Measurements from ENCODE around the gene A4GALT.
"Not testable (repeated sequence)": the region's sequence is repeated elsewhere in the genome, so short reads cannot be mapped to it uniquely, and the experiment has no call there.

A4GALT gene

DNA sequence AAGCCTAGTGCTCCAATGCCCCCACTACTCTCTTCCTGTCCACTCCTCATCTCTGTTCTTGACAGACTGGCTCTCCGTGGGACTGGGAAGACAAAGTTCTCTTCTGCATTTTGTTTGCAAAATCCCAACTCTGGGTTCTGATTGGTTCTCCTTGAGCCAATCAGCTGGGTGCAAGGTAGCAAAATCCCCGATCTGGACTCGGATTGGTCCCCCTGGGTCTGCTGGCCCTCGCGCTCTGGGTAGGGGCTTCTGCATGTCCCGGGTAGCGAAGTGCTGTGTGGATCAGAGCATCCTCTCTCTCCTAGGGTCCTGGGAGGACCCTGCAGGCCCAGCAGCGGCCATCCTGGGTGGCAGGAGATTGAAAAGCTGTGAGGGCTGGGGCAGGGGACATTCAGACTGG is 22.3 kb upstream of the A4GALT start:
- Histone ChIP-seq H3K4me3 (ENCODE audit: low read depth in 1 of 2, low read length in 2 of 2) (no peak overlapping the region), H3K79me2 (ENCODE audit: insufficient read depth, low read length) (no peaks in the 10 kb centered on the region), H3K4me1 (ENCODE audit: insufficient read depth, low read length) (no peaks in the 10 kb centered on the region), H3K27me3 (ENCODE audit: insufficient read depth, low read length, poor library complexity) (no peaks in the 10 kb centered on the region), H3K9ac (ENCODE audit: low read depth, low read length) (no peak overlapping the region), H3K36me3 (ENCODE audit: insufficient read depth, low read length) (no peaks in the 10 kb centered on the region), H3K27ac (ENCODE audit: low read length) (no peak overlapping the region), H3K9me3 (ENCODE audit: insufficient read depth, low read length, severe bottlenecking) (no peaks in the 10 kb centered on the region), H3K4me2 (ENCODE audit: insufficient read depth, low read length) (no peak overlapping the region), H2AFZ (ENCODE audit: low read depth, low read length) (no peak overlapping the region), H4K20me1 (ENCODE audit: insufficient read depth, low read length) (no peaks in the 10 kb centered on the region)
- TF ChIP-seq EZH2 (IDR thresholded peaks at IDR 0.05; ENCODE audit: borderline replicate concordance, low read depth, low read length, severe bottlenecking) = no peak
- TF ChIP-seq, protein P1, sequence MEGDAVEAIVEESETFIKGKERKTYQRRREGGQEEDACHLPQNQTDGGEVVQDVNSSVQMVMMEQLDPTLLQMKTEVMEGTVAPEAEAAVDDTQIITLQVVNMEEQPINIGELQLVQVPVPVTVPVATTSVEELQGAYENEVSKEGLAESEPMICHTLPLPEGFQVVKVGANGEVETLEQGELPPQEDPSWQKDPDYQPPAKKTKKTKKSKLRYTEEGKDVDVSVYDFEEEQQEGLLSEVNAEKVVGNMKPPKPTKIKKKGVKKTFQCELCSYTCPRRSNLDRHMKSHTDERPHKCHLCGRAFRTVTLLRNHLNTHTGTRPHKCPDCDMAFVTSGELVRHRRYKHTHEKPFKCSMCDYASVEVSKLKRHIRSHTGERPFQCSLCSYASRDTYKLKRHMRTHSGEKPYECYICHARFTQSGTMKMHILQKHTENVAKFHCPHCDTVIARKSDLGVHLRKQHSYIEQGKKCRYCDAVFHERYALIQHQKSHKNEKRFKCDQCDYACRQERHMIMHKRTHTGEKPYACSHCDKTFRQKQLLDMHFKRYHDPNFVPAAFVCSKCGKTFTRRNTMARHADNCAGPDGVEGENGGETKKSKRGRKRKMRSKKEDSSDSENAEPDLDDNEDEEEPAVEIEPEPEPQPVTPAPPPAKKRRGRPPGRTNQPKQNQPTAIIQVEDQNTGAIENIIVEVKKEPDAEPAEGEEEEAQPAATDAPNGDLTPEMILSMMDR (IDR thresholded peaks at IDR 0.05; ENCODE audit: borderline replicate concordance, extremely low read depth, low read length, poor library complexity, severe bottlenecking) = no peak
- DNase-seq (no peak), ATAC-seq (ENCODE audit: insufficient read depth, low read depth) (no peak)

DNA sequence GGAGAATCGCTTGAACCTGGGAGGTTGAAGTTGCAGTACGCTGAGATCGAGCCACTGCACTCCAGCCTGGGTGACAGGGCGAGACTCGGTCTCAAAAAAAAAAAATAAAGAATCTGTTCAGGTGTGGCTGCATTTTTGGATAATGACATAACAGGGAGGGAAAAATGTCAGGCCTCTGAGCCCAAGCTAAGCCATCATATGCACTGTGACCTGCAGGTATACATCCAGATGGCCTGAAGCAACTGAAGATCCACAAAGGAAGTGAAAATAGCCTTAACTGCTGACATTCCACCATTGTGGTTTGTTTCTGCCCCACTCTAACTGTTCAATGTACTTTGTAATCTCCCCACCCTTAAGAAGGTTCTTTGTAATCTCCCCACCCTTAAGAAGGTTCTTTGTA is 19.6 kb upstream of the A4GALT start:
- H3K4me3 ChIP-seq (ENCODE audit: low read depth in 1 of 2, low read length in 2 of 2); H3K36me3 ChIP-seq (ENCODE audit: insufficient read depth, low read length); H2AFZ ChIP-seq (ENCODE audit: low read depth, low read length); H3K4me2 ChIP-seq (ENCODE audit: insufficient read depth, low read length); H3K27me3 ChIP-seq (ENCODE audit: insufficient read depth, low read length, poor library complexity); H3K9ac ChIP-seq (ENCODE audit: low read depth, low read length); ATAC-seq (ENCODE audit: insufficient read depth, low read depth); H3K79me2 ChIP-seq (ENCODE audit: insufficient read depth, low read length); H3K9me3 ChIP-seq (ENCODE audit: insufficient read depth, low read length, severe bottlenecking); H3K27ac ChIP-seq (ENCODE audit: low read length); DNase-seq; H3K4me1 ChIP-seq (ENCODE audit: insufficient read depth, low read length); H4K20me1 ChIP-seq (ENCODE audit: insufficient read depth, low read length): not testable (repeated sequence)

DNA sequence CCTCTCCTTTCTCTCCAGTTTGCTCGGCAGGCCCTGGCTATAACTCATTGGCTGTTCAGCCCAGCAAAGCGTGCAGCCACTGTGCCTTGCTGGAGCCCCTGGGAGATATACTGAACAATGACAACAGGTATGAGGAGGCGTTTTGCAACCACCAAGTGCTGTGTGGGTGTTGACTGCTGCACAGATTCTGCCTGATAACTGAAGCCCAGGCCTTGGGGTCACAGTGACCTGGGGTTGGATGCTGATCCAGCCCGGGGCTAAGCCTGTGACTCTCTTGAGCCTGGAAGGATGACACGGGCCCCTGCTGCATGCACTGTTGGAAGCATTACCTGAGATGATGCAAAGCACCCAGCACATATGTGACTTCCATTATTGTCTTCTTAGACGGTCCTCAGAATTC is 13.7 kb upstream of the A4GALT start:
- no peak overlapping the region for H3K4me2 ChIP-seq (ENCODE audit: insufficient read depth, low read length)
- no peak overlapping the region for H3K4me3 ChIP-seq (ENCODE audit: low read depth in 1 of 2, low read length in 2 of 2)
- DNase-seq = no peak
- no peak overlapping the region for H3K9ac ChIP-seq (ENCODE audit: low read depth, low read length)
- no peaks in the 10 kb centered on the region for H3K36me3 ChIP-seq (ENCODE audit: insufficient read depth, low read length)
- no peaks in the 10 kb centered on the region for H4K20me1 ChIP-seq (ENCODE audit: insufficient read depth, low read length)
- TF ChIP-seq, protein P1 (IDR thresholded peaks at IDR 0.05; ENCODE audit: borderline replicate concordance, extremely low read depth, low read length, poor library complexity, severe bottlenecking) = no peak
- TF ChIP-seq EZH2 (IDR thresholded peaks at IDR 0.05; ENCODE audit: borderline replicate concordance, low read depth, low read length, severe bottlenecking) = no peak
- H3K4me1 ChIP-seq (ENCODE audit: insufficient read depth, low read length) = no peaks in the 10 kb centered on the region
- H3K27me3 ChIP-seq (ENCODE audit: insufficient read depth, low read length, poor library complexity) = no peaks in the 10 kb centered on the region
- H3K79me2 ChIP-seq (ENCODE audit: insufficient read depth, low read length) = no peaks in the 10 kb centered on the region
- no peak for ATAC-seq (ENCODE audit: insufficient read depth, low read depth)
- no peaks in the 10 kb centered on the region for H3K9me3 ChIP-seq (ENCODE audit: insufficient read depth, low read length, severe bottlenecking)
- H3K27ac ChIP-seq (ENCODE audit: low read length) = no peak overlapping the region
- H2AFZ ChIP-seq (ENCODE audit: low read depth, low read length) = no peak overlapping the region

DNA sequence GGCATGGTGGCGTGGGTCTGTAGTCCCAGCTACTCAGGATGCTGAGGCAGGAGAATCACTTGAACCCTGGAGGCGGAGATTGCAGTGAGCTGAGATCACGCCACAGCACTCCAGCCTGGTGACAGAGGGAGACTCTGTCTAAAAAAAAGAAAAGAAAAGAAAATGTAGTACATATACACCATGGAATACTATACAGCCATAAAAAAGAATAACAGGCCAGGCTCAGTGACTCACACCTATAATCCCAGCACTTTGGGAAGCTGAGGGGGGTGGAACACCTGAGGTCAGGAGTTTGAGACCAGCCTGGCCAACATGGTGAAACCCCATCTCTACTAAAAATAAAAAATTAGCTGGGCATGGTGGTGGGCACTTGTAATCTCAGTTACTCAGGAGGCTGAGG is 12.7 kb upstream of the A4GALT start:
- not testable (repeated sequence) for DNase-seq; H3K36me3 ChIP-seq (ENCODE audit: insufficient read depth, low read length); ATAC-seq (ENCODE audit: insufficient read depth, low read depth); H3K27ac ChIP-seq (ENCODE audit: low read length); H3K79me2 ChIP-seq (ENCODE audit: insufficient read depth, low read length); H3K27me3 ChIP-seq (ENCODE audit: insufficient read depth, low read length, poor library complexity); H2AFZ ChIP-seq (ENCODE audit: low read depth, low read length); H4K20me1 ChIP-seq (ENCODE audit: insufficient read depth, low read length); H3K9me3 ChIP-seq (ENCODE audit: insufficient read depth, low read length, severe bottlenecking); H3K4me1 ChIP-seq (ENCODE audit: insufficient read depth, low read length); H3K9ac ChIP-seq (ENCODE audit: low read depth, low read length); H3K4me3 ChIP-seq (ENCODE audit: low read depth in 1 of 2, low read length in 2 of 2); H3K4me2 ChIP-seq (ENCODE audit: insufficient read depth, low read length)

Data from DND-41 (cell line).